HCT116 (cell line): Measurements from ENCODE around the gene NR1I3. TPM values are rescaled to one million over a fixed set of nuclear protein-coding genes. Genes with fewer than 3 reads are reported as not detected.

Experiments
- ATAC-seq: fragments of 200-7000 bp; cut with Tn5 transposase; 2 replicates; pipeline ENCODE4 v1.9.1; 2020; ENCODE audit warnings: mild to moderate bottlenecking, moderate library complexity
- BruUV-seq: library from RNA; stranded (reverse); fragments of 400-500 nt; replicated peaks from 2 replicates; lab custom pipeline; 2021; lab: Mats Ljungman, UMichigan
- CTCF ChIA-PET: fragments of 300-600 bp; sonication (Branson Sonifier 250); formaldehyde crosslinking; loops from one replicate; lab custom pipeline; 2021; ENCODE audit warnings: antibody characterized with exemption; lab: Charles Lee
- POLR2A ChIA-PET: fragments of 300-600, 350-600 bp; sonication (Branson Sonifier 250); formaldehyde crosslinking; loops from one replicate; lab custom pipeline; 2021; ENCODE audit warnings: antibody characterized with exemption; lab: Charles Lee
- RAD21 ChIA-PET, 2 experiments: fragments of 300-600 bp; sonication (Branson Sonifier 250); formaldehyde crosslinking; loops; one replicate each; lab custom pipeline; 2023; ENCODE audit warnings: low total read pairs in 2 of 2; ENCODE audit not compliant: uncharacterized antibody in 2 of 2, unreplicated experiment in 2 of 2, low non-redundant PET in 1 of 2; lab: Charles Lee
- DNase-seq: peaks from one replicate; pipeline ENCODE4 v3.0.0-alpha.2; 2010; ENCODE audit warnings: low read depth, low spot score
- H2AFZ ChIP-seq: fragments of 200-600 bp; shearing (Covaris generic), sonication (generic); 2 replicates; pipeline ENCODE4 v1.6.1; 2017; ENCODE audit warnings: low read depth, mixed run types, mixed read lengths, antibody characterized with exemption, low read length; ENCODE audit not compliant: poor library complexity, severe bottlenecking
- H3K27ac ChIP-seq: 2 replicates; pipeline ENCODE4 v1.5.1; 2012; ENCODE audit warnings: low read depth, low read length
- H3K27me3 ChIP-seq: fragments of 200-600 bp; sonication (generic); 2 replicates; pipeline ENCODE4 v1.6.1; 2016; ENCODE audit warnings: mixed run types, low read length, mixed read lengths; ENCODE audit not compliant: insufficient read depth
- H3K36me3 ChIP-seq, 2 experiments: fragments of 200-500 bp in 1 of 2; fragments of 200-600 bp in 1 of 2; sonication (Bioruptor generic) in 1 of 2; sonication (generic) in 1 of 2; 2 replicates each; pipeline versions ENCODE4 v1.5.1 to v1.6.1; 2014 to 2016; ENCODE audit warnings: low read length in 2 of 2, inconsistent platforms in 1 of 2, mixed read lengths in 1 of 2, mixed run types in 1 of 2; ENCODE audit not compliant: insufficient read depth in 2 of 2, control insufficient read depth in 1 of 2
- H3K4me1 ChIP-seq, 2 experiments: fragments of 200-600 bp in 1 of 2; sonication (generic) in 1 of 2; 2 replicates each; pipeline versions ENCODE4 v1.5.1 to v1.6.1; 2012 to 2017; ENCODE audit warnings: low read length in 2 of 2, inconsistent platforms in 1 of 2, mild to moderate bottlenecking in 1 of 2, mixed read lengths in 1 of 2, mixed run types in 1 of 2, moderate library complexity in 1 of 2; ENCODE audit not compliant: insufficient read depth in 2 of 2, control insufficient read depth in 1 of 2
- H3K4me2 ChIP-seq: fragments of 200-600 bp; sonication (generic); 2 replicates; pipeline ENCODE4 v1.6.1; 2017; ENCODE audit warnings: mixed run types, low read length, mixed read lengths
- H3K4me3 ChIP-seq, 2 experiments: fragments of 200-600 bp in 1 of 2; sonication (generic) in 1 of 2; replicated peaks in 1 of 2; 2 replicates each; pipeline ENCODE4 v1.5.1; 2011 to 2016; ENCODE audit warnings: low read length in 2 of 2, control low read depth in 1 of 2, low read depth in 1 of 2, mild to moderate bottlenecking in 1 of 2, mixed read lengths in 1 of 2, mixed run types in 1 of 2
- H3K79me2 ChIP-seq: fragments of 200-600 bp; sonication (generic); 2 replicates; pipeline ENCODE4 v1.6.1; 2017; ENCODE audit warnings: mild to moderate bottlenecking, mixed run types, low read length, moderate library complexity, mixed read lengths; ENCODE audit not compliant: insufficient read depth
- H3K9ac ChIP-seq: fragments of 200-600 bp; sonication (generic); 2 replicates; pipeline ENCODE4 v1.6.1; 2016; ENCODE audit warnings: low read length, mixed read lengths
- H3K9me2 ChIP-seq: fragments of 200-600 bp; sonication (generic), shearing (Covaris generic); 2 replicates; pipeline ENCODE4 v1.6.1; 2017; ENCODE audit warnings: mixed run types, mild to moderate bottlenecking, moderate library complexity; ENCODE audit not compliant: insufficient read depth
- H3K9me3 ChIP-seq, 2 experiments: fragments of 200-500 bp in 1 of 2; fragments of 200-600 bp in 1 of 2; sonication (Bioruptor generic) in 1 of 2; sonication (generic) in 1 of 2; 2 replicates each; pipeline ENCODE4 v1.6.1; 2014 to 2017; ENCODE audit warnings: low read length in 2 of 2, mixed read lengths in 2 of 2, inconsistent platforms in 1 of 2, low read depth in 1 of 2, mild to moderate bottlenecking in 1 of 2, mixed run types in 1 of 2, moderate library complexity in 1 of 2; ENCODE audit not compliant: control insufficient read depth in 1 of 2, insufficient read depth in 1 of 2
- H4K20me1 ChIP-seq: fragments of 200-600 bp; sonication (generic), shearing (Covaris generic); 2 replicates; pipeline ENCODE4 v1.6.1; 2017; ENCODE audit warnings: mixed run types, mild to moderate bottlenecking, moderate library complexity; ENCODE audit not compliant: insufficient read depth
- ATF3 ChIP-seq: IDR thresholded peaks from 2 replicates; pipeline ENCODE4 v1.6.1; 2012
- CBX3 ChIP-seq: IDR thresholded peaks from 2 replicates; pipeline ENCODE4 v1.6.1; 2012; ENCODE audit warnings: low read depth
- CEBPB ChIP-seq: IDR thresholded peaks from 2 replicates; pipeline ENCODE4 v1.6.1; 2012; ENCODE audit warnings: low read depth
- CTCF ChIP-seq, 3 experiments: fragments of 200-600 bp in 1 of 3; sonication (generic) in 1 of 3; IDR thresholded peaks in 2 of 3; conservative IDR thresholded peaks in 1 of 3; 2 replicates each; pipeline ENCODE4 v1.5.1; 2012 to 2017; ENCODE audit warnings: low read depth in 2 of 3, low read length in 2 of 3, antibody characterized with exemption in 1 of 3, borderline replicate concordance in 1 of 3, control low read depth in 1 of 3, mild to moderate bottlenecking in 1 of 3, mixed read lengths in 1 of 3, mixed run types in 1 of 3, moderate library complexity in 1 of 3; ENCODE audit not compliant: insufficient read depth in 1 of 3
- EZH2 ChIP-seq: fragments of 200-600 bp; sonication (generic); IDR thresholded peaks from 2 replicates; pipeline ENCODE4 v1.6.1; 2017; ENCODE audit warnings: antibody characterized with exemption, mixed run types
- EZH2phosphoT487 ChIP-seq: fragments of 200-600 bp; IDR thresholded peaks from 2 replicates; pipeline ENCODE4 v1.6.1; 2018; ENCODE audit warnings: antibody characterized with exemption, borderline replicate concordance
- FOSL1 ChIP-seq: IDR thresholded peaks from 2 replicates; pipeline ENCODE4 v1.6.1; 2012; ENCODE audit warnings: low read depth
- JUND ChIP-seq: IDR thresholded peaks from 2 replicates; pipeline ENCODE4 v1.6.1; 2012
- MAX ChIP-seq: IDR thresholded peaks from 2 replicates; pipeline ENCODE4 v1.6.1; 2012
- POLR2A ChIP-seq: IDR thresholded peaks from 2 replicates; pipeline ENCODE4 v1.7.0; 2011; ENCODE audit warnings: borderline replicate concordance; ENCODE audit not compliant: insufficient read depth, insufficient read length; ENCODE audit errors: extremely low read depth
- RAD21 ChIP-seq: IDR thresholded peaks from 2 replicates; pipeline ENCODE4 v1.6.1; 2012; ENCODE audit warnings: low read depth, mild to moderate bottlenecking
- SIN3A ChIP-seq: IDR thresholded peaks from 2 replicates; pipeline ENCODE4 v1.6.1; 2012; ENCODE audit warnings: low read depth
- SP1 ChIP-seq: IDR thresholded peaks from 2 replicates; pipeline ENCODE4 v1.6.1; 2012; ENCODE audit warnings: low read depth
- SRF ChIP-seq: IDR thresholded peaks from 2 replicates; pipeline ENCODE4 v1.6.1; 2012; ENCODE audit warnings: low read depth
- TCF7L2 ChIP-seq: IDR thresholded peaks from 2 replicates; pipeline ENCODE4 v1.7.0; 2011; ENCODE audit warnings: borderline replicate concordance, inconsistent platforms; ENCODE audit not compliant: insufficient read depth, insufficient read length; ENCODE audit errors: extremely low read depth
- YY1 ChIP-seq: IDR thresholded peaks from 2 replicates; pipeline ENCODE4 v1.6.1; 2011; ENCODE audit warnings: low read length, low read depth, moderate library complexity, mild to moderate bottlenecking; ENCODE audit not compliant: insufficient replicate concordance; ENCODE audit errors: extremely low read depth
- ZBTB33 ChIP-seq: IDR thresholded peaks from 2 replicates; pipeline ENCODE4 v1.6.1; 2011; ENCODE audit warnings: mild to moderate bottlenecking, low read length, moderate library complexity; ENCODE audit not compliant: insufficient replicate concordance; ENCODE audit errors: extremely low read depth
- ZFX ChIP-seq: fragments of 450-650 bp; IDR thresholded peaks from 2 replicates; pipeline ENCODE4 v1.6.1; 2017
- ZNF274 ChIP-seq: fragments of 200-500 bp; sonication (Bioruptor generic); IDR thresholded peaks from 2 replicates; pipeline ENCODE4 v1.6.1; 2014; ENCODE audit warnings: mild to moderate bottlenecking, low read depth, low read length, inconsistent platforms
- intact Hi-C: fragments of 100-400 bp; cut with micrococcal nuclease; formaldehyde crosslinking; loops from 2 replicates; pipeline ENCODE4 v1.10.0; 2022
- total RNA-seq: library from RNA; stranded (reverse); gene quantifications from one replicate; pipeline ENCODE4 v1.2.1, GENCODE V29; 2021; ENCODE audit not compliant: unreplicated experiment

The NR1I3 gene
- total RNA-seq, 1 experiment from 2014 or later, result not detected

- POLR2A ChIA-PET, result no interaction called here
- TF ChIP-seq FOSL1 (no peak), CTCF (IDR thresholded peaks at IDR 0.05 in 2 of 3, conservative IDR thresholded peaks at IDR 0.05 in 1 of 3; ENCODE audit: borderline replicate concordance in 1 of 3, insufficient read depth in 1 of 3, low read depth in 2 of 3, low read length in 2 of 3) (no peak), ZNF274 (no peak), SIN3A (no peak), CBX3 (no peak), CEBPB (no peak), MAX (no peak), SP1 (no peak), ZFX (no peak), ZBTB33 (no peak), ATF3 (no peak), EZH2phosphoT487 (no peak), POLR2A (no peak), JUND (no peak), EZH2 (no peak), TCF7L2 (no peak), SRF (no peak), YY1 (no peak), RAD21 (no peak)
- BruUV-seq, result no TSS peak
- ATAC-seq (no peak), DNase-seq (no peak)
- no peak overlapping the region for H3K27ac ChIP-seq
- H3K4me1 ChIP-seq, result no peaks in the 10 kb centered on the region
- no peaks in the 10 kb centered on the region for H3K79me2 ChIP-seq
- H2AFZ ChIP-seq, result no peak overlapping the region
- H3K4me3 ChIP-seq, result no peak overlapping the region
- H3K9me3 ChIP-seq, result peaks cover 0 to 10% of the 10 kb centered on the region in 2 experiments; a peak in 1 of 4 replicates
- no peaks in the 10 kb centered on the region for H4K20me1 ChIP-seq
- H3K9ac ChIP-seq, result no peak overlapping the region
- no peak overlapping the region for H3K4me2 ChIP-seq
- CTCF ChIA-PET, result interaction anchor here (1.5 kb wide), 1 partner anchor 34 kb away, joined by 3 read pairs; no protein-coding TSS in a partner anchor
- peaks cover 14% of the 10 kb centered on the region for H3K27me3 ChIP-seq
- H3K36me3 ChIP-seq, result no peaks in the 10 kb centered on the region
- intact Hi-C loops, result no loop called here
- RAD21 ChIA-PET, result no interaction called here
- H3K9me2 ChIP-seq, result no peaks in the 10 kb centered on the region
Observed at GRCh38 chr1:161259765-161260164, 21.8 kb upstream of the NR1I3 start.
